GM18867 (cell line): ENCODE data around the gene IRF2.

Source experiments
- ATAC-seq: cut with Tn5 transposase; IDR thresholded peaks from one replicate; pipeline ENCODE4 v1.9.1; 2021; ENCODE audit warnings: mild to moderate bottlenecking, moderate library complexity; ENCODE audit not compliant: unreplicated experiment

IRF2 gene

GRCh38 chr4:184475096-184475461 lies 729 bp upstream of the IRF2 start:
- ATAC-seq: peak; percentile 15

GRCh38 chr4:184473499-184474262 lies 669 bp downstream of the IRF2 start:
- peak; percentile 0 for ATAC-seq

GRCh38 chr4:184472614-184473498 lies 1.5 kb downstream of the IRF2 start:
- ATAC-seq: peak; percentile 29

- ATAC-seq: no peak
Measured at GRCh38 chr4:184471881-184472613, 2.3 kb downstream of the IRF2 start.

GRCh38 chr4:184470785-184471110 lies 3.6 kb downstream of the IRF2 start:
- no peak for ATAC-seq

GRCh38 chr4:184466634-184467033 lies 7.7 kb downstream of the IRF2 start:
- ATAC-seq: no peak

- ATAC-seq: no peak
Measured at GRCh38 chr4:184464759-184465454, 9.4 kb downstream of the IRF2 start.

GRCh38 chr4:184463856-184464255 lies 10.5 kb downstream of the IRF2 start:
- no peak for ATAC-seq

GRCh38 chr4:184463158-184463557 lies 11.2 kb downstream of the IRF2 start:
- no peak for ATAC-seq

- ATAC-seq: no peak
Measured at GRCh38 chr4:184462724-184463123, 11.6 kb downstream of the IRF2 start.

- ATAC-seq: no peak
Measured at GRCh38 chr4:184461711-184462441, 12.5 kb downstream of the IRF2 start.

GRCh38 chr4:184460499-184461285 lies 13.7 kb downstream of the IRF2 start:
- ATAC-seq: no peak

- no peak for ATAC-seq
Measured at GRCh38 chr4:184459413-184459812, 14.9 kb downstream of the IRF2 start.

GRCh38 chr4:184457535-184458249 lies 16.7 kb downstream of the IRF2 start:
- ATAC-seq: no peak

- no peak for ATAC-seq
Measured at GRCh38 chr4:184456337-184456736, 18.0 kb downstream of the IRF2 start.

- ATAC-seq: no peak
Measured at GRCh38 chr4:184455299-184455698, 19.1 kb downstream of the IRF2 start.

- peak; percentile 67 for ATAC-seq
Measured at GRCh38 chr4:184453365-184454160, 20.8 kb downstream of the IRF2 start.

GRCh38 chr4:184452740-184453139 lies 21.6 kb downstream of the IRF2 start:
- ATAC-seq: no peak
